Activated effector memory CD4-positive, alpha-beta T cell treated with Interleukin-2 at 50 U/mL for 16 hours (primary cell): ENCODE measurements around the gene RAD51B.

ENCODE experiments used
- DNase-seq: peaks from one replicate; pipeline ENCODE4 v3.0.0-alpha.2; 2020

RAD51B gene

DNA sequence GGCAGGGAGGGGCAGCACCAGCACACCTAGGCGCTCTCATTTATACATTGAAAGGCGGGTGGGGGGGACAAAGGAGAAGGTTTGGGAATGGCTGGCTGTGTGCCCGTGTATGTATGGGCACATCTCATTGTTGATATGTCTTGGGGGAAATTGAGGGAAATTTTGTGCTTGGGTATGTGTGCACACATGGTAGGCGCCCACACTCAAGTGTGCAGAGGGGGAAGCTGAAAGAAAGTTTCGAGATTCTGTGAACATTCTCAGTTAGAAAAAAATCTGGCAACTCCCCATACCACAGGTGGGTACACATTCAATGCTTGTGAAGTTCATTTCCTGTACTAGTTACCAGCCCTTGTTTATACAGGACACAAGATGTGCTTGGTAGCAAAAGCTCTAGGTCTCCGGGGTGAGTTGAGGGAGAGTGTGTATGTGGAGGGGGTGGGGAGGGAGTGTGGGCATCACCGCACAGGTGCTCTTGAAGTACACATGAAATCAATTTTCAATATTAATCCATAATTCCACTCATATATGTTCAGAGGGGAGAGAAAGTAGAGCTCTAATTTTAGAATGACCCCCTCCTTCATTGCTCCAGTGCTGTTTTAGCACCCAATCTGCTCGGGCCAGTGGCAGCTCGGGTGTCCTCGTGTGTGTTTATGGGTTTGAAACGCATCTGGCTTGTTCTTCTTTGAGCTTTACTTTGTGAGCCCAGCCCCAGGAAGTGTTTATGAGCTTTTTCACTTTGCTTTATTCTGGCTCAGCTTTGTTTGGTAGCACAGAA is 687.3 kb downstream of the RAD51B start:
- peak; percentile 25 for DNase-seq

DNA sequence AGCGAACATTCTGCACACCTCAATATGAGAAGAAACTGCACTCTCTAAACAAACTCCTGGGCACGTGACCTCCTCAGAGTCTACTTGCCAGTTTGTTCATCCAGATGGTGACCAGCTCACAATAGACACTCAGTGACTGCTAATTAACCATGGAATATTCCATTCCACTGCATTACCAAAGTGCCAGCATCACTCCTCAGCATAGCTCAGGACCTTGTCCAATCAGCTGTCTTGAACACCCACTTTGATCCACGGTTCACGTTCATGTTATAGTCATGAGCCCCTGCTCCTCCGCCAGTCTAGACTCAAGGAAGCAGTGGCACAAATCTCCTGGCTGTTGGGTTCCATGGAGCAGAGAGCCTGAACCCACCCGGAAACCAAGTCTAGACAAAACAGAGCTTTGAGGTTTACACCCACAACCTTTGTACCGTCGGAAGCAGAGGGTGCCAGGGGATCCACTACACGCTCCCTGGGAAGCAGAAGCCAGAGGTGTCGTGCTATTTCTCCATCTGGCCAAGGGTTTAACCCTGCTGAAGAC is 688.0 kb downstream of the RAD51B start:
- peak; percentile 45 for DNase-seq

DNA sequence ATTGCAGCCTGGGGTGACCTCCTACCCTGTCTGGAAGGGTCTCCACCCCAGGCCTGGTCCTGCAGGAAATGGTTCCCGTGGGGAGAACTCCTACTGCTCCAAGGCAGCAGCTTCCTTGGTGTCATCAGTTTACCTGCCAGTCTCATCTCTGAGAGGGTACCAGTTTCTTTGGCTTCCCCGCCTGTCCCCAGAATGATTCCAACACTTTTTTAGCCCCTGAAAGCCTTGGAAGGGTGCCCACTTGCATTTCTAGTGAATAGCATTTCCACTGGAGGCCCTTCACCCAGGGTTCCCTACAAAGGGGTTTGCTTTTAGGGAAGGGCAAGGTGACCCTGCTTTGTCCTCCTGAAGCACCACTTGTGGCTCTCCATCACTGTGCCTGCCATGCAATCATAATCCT is 689.0 kb downstream of the RAD51B start:
- no peak for DNase-seq

DNA sequence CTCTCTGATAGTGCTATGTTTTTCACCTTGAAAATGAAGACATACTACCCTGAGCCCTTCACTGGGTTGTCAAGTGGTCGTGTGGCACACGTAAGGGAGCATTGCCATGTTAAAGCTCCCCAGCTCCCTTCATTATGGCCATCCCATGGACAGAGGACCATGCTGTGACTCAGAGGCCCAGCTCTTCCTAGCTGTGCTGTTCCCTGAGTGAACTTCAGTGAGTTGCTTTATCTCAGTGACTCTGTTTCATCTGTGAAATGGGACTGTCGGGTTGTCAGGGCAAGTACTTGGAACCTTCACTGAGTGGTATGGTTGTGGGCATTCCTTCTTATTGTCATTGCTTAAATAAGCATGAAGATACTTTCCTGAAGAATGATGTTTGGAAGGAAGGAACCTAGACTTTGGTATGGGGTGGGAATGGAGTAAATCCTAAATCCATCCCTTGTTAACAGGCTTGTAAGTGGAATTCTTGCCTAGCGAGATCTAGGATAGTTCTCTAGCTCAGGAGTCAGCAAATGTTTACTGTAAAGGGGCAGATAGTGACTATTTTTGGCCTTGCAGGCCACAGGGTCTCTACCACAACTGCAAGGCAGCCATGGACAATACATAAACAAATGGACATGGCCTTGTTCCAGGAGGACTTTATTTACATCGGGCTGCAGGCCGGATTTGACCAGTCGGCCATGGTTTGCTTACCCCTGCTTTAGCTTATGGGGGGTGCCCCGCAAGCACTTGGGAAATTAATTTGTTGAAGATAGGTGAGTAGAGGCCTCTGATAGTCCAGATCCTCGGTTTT is 689.8 kb downstream of the RAD51B start:
- DNase-seq: no peak

DNA sequence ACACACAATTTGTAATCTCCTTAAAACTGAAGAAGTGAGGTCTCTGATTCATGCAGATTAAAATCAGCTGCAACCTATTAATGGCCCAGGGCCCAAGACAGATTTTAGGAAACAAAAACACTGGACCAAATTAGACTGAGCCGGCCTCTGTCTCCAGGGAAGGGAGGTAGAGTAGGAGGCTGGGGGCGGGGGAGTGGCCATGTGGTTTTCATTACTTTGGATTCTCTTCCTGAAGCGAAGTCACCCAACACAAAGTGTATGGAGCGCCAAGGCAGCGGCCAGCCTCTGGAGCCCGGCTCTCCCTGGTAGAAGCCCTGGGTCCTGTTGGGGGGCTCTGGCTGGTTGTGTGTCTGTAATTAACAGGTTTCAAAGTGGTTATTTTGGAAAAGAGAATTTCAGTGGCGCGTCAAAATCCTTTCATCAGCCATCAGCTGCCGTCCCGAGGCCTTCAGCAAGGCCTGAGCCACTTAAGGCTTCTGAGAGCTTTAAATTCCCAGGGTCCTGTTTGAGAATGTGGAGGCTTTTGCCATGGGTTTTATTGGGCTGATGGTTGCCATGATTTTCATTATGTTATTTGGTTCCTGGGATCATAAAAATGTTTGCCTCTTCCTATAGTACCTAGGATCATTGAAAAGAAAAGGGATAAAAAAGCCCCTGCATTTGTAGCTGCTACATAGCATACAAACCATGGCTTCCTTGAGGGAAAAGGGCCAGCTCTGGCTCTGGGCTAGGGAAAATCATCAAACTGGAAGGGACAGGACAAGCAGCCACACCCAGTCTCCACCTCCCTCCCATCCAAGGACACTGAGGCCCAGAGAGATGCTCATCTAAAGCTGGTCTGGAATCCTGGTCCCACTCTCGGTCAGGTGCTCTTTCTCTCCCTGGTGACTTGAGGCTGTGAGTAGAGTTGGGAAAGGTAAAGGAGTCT is 690.9 kb downstream of the RAD51B start:
- DNase-seq: no peak

DNA sequence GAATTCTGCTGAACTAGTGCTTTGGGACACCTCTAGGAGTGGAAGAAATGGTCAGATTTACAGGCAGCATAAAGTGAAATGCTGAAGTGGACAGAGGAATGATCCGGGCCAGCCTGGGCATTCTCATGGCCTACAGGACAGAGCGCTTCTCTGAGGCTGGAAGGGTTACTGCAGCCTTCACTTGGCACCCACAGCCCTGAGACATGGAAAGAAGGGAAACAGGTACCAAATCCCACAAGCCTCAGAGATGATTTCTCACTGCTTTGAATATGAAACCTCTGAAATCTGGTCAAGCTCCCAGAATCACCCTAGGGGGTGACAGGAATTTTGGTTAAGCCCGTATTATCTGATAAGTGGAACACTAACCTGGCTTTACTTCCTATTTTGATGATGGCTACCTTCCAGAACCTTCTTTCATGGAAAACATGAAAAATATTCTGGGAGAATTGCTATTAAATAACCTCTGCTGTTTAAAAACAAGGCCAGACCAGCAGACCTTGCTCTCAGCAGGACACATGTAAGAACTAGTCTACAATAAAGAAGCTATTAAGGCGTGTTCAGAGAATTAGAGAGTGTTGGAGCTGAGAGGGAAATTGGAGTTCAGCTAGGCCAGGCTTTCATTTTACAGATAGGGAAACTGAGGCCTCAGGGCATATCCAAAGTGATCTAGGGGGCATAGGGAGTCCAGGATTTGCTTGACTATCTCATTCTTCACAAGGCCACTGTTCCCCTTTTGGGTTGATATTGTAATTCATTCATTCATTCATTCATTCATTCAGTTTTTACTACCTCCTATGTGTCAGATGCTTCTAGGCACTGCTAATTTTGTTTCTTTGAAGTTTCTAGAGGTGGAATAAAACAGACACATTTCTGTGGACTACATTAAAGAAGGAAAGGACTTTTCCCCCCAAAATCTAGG is 691.8 kb downstream of the RAD51B start:
- no peak for DNase-seq

DNA sequence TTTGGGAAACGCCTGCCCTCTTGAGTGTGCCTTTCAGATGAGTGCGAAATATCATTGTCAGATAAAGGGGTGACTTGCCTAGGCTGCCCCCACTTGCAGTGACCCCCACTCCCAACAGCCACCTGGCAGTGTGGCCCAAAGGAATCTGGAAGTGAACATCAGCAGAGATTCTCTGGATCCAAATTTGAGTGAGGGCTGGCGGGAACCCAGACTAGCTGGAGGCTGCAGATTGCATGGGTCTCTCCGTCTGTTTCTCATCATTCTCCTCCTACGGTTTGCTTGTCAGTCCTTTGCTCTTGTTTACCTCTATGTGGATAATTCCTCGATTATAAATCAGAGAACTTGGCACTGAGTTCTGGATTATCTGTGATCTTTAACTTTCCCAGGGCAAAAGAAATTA is 692.5 kb downstream of the RAD51B start:
- no peak for DNase-seq

DNA sequence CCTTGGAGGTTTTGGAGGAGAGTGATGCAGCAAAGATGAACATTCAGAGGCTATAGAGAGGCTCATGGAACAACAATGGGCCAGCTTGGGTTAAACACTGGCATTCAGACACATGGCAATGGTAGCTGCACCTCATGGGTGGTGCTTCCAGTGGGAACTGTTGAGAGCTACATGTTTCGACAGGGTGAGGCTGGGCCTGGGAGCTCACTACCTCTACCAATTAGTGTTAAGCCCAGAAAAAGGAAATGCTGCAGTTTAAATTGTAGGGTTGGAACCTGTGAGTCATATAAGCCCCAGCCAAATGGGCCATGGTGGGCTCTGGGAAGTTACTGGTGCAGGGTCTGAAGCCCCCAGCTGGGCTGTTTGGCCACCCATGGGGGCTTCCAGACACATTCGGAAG is 693.6 kb downstream of the RAD51B start:
- DNase-seq: no peak

DNA sequence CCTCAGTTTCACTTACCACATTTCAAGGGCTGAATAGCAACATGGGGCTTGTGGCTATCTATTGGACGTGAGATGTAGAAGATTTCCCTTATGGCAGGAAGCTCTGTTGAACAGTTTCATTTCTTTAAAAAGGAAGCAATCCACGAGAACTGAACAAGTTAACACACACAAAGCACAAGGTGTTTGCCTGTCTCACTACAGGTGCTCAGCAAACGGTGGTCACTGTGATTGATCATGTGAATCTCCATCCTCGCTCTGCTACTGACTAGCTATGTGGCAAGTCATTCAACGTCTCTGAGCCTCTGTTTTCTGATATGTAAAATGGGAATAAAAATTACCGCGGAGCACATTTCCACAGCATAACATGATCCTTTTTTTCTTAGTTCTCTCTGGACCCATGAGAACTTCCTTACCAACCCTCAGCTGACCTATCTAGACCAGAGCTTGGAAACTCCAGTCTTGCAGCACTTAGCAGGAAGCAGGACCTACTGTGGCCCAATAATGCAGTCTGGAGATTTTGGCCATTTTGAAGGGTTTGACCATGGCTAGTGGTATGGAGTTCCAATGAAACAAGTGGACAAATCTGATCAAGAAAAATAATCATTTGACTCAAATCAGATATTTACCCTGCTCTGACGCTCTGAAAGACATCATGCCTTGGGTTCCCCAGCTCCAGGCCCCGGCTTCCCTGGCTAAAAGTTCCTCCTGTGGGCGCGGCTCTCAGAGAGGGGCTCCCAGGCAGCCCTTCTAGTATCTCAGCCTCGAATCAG is 694.4 kb downstream of the RAD51B start:
- DNase-seq: no peak

DNA sequence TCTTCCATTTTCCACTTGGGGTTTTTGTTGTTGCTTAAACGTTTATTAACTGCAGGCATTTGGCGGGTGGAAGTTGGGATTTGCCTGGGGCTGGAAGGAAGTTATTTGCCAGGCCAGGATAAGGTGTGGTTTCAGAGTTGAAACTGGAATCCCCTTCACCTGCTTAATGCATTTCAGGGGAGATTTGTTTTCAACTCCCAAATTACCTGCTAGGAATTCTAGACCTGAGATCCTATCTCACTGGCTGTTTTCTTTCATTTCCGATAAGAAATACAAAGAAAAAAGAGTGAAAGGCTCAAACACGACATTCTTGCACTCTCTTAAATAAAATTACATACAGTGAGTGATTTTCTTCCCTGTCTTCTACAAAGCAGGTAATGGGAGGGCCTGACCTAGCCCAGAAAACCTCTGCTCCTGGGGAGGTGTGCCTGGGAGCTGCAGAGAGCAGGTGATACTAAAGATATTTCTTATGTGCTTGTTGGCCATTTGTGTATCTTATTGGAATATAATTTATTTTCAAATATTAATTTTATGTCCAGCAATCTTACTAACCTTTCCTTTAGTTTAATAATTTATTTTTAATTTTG is 695.1 kb downstream of the RAD51B start:
- DNase-seq: no peak

DNA sequence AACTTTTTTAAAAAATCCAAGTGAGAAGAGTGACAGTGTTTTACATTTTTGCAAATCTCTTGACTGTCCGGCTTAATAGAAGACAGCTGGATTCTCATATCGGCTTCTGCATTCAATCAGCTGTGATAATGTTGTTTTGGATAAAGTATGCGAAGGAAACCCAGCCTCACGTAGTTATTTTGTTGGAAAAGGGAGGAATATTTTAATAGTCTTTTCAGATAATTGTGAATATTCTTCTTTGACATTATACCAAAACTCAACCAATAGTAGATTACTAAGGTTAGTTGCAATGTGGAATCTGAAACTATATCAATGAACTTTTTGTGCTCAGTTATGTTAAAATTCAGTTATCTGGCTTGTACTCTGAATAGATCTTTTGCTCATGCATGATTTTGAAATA is 696.8 kb downstream of the RAD51B start:
- no peak for DNase-seq

DNA sequence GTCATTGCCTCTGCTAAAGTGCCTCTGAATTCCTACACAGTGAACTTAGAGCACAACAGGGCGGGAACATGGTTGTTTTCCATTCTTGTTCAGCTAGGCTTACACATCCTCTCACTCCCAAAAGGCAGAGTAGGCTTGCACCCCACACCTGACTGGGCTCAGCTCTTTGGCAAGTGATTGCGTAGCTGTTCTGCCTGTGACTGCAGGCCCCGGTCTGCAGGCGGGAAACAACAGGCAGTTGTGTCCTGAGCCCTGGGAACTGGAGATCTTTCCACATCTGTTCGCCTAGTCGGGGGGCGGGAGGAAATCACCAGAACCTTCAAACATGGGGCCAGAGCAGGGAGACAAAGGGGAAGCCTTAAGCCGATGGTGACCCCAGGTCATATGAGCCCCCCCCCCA is 698.6 kb downstream of the RAD51B start:
- DNase-seq: no peak

DNA sequence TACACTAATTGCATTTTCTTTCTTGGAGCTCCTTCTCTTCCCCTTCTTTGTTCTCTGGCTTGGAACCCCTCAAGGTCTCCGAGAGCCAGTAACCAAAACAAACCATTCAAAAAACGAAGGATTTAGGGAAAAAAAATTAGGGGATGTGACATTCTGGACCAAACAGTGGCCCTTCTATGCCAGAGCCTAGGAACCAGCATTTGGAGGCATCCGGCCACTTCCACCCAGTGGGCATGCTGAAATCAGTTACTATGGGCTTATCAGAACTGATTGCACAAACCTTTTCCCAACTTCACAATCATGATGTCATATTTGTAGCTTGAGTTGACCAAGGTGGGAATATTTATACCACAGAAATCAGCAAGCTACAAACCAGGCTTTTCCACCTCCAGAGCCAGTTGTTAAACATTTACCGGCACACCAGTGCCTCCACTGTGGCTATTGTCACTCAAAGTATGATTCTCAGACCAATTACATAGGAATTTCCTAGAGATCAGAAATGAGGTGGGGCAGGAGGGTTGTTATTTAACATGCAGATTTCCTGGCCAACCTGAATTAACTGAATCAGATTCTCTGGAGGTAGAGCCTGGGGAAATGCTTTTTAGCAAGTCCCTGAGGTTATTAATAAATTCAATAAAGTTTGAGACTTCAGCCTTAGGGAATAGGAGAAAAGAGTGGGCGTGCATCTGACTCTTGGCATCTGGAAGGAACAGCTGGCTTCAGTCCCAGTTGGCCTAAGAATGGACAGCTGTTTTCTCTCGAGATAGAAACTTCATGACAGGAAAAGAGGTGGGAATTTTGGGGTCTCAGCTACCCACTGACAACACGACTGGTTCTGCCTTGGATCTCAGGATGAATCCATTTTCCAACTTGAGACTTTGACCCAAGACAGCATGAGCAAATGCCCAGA is 699.4 kb downstream of the RAD51B start:
- DNase-seq: no peak

DNA sequence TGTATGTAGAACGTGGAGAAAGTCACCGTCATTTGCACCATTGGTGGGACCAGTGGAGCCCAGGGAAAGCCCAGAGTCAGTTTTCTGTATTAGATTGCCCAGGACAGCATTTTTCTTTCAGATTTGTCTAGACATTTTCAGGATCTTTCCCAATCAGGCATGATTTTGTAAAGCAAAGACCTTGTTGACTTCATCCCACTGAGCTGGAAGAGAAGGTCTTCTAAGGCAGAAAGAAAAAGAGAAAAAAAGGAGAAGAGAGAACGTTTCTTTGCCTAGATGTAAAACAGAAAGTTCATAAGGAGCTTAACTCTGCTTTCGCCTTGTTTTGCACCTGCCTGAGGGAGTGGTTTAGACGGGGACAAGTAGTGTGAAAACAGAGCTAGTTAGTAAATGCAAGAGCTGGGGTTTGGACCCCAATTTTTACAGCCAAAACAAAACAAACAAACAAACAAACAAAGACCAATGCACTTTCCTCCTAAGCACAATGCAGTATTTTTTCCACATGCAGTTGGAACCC is 700.1 kb downstream of the RAD51B start:
- no peak for DNase-seq

DNA sequence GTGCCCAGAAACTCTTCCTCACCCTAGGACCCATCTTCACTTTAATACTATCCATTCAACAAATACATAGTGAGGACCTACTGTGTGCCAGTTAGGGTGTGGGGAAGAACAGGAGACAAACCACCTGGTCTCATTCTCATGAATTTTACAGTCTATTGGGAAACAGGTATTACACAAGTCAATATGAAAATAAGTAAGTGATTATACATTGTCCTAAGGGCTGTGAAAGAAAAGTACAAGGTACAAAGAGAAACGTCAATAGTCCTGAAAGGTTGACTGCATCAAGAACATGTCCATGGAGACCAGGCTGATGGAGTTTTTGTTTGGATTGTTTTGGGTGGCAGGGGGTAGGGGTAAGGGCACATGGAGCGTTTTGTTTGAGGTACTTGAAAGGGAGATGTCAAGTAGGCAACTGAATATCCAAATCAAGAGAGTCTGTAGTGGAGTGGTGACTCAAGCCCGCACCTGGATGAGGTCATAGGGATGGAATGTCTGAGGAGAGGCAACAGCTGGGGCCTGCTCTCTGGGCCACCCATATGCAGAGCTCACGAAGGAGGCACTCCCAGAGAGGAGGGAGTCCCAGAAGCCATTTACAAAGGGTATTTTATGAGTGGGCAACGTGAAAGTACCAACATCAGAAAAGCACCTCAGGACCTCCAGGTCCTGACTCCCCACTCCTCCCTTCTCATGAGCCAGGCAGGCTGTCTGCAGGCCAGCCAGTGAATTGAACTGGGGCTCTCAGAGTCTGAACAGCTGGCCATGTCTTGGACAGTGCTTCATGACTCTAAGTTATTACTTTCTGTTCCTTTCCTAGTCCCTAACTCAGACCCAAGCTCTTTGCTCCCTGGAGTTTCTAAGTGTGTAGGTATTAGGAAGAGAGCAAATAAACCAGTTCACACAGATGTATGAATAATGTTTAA is 701.3 kb downstream of the RAD51B start:
- no peak for DNase-seq

DNA sequence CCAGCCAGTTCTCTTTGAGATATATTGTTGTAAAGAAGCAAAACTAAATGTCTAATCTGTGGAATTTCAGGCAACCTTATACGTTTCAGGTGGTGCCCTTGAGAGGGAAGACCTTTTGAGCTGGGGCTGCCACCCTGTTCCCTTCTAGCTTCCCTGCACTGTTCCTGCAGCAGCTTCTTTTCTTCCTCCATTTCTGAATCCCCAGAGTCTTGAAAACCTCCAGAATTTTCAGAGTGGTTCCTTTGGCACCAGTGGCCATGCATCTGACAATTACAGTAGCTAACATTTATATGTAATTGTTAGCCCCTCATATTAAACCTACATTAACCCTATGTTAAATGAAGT is 702.0 kb downstream of the RAD51B start:
- no peak for DNase-seq

DNA sequence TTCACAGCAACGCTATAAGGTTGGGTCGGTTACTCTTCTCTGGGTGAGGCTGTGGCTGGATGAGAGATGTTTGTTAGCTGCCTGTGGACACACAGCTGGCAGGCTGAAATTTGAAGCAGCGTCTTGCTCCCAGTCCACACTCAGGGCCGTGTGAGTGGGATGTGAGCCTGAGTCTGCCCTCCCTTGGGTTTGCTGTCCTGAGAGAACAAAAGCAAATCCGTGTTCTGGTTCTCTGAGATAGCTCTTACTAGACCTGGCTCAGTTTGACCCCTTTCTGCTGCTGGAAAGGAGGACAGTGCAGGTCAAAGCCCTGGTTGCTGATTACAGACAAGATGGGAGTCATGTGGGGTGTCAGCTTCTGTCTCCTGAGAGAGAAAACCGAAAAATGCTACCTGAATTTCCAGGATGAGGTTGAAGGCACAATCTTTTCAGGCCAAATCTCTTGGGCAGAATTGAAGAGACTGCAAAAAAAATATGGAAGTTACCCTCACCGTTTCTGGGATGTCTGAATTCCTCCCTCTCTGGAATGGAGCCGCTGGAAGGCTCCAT is 702.5 kb downstream of the RAD51B start:
- DNase-seq: no peak
